T47D (cell line): ENCODE data around the gene OSTM1.

Source experiments
- DNase-seq, 2 experiments: peaks; one replicate each; pipeline versions ENCODE4 v3.0.0 to v3.0.0-alpha.2; 2011 to 2012; ENCODE audit warnings: low read depth in 1 of 2, low spot score in 1 of 2
- JUND ChIP-seq: IDR thresholded peaks from 2 replicates; pipeline ENCODE4 v1.6.1; 2012; ENCODE audit warnings: low read depth
- in situ Hi-C: cut with HindIII; loops from 2 replicates; pipeline ENCODE4 v1.10.0; 2016; ENCODE audit warnings: low sequenced_read_pairs, low pct_unique_long_range_greater_than_20kb

The OSTM1 gene

GRCh38 chr6:108074359-108075144 is at the start of gene OSTM1:
Gene OSTM1 (minus strand): TSS chr6:108074741. CDS start chr6:108074651, 90 bp downstream.
- in situ Hi-C loops, result no loop called here
- no peak for TF ChIP-seq JUND
- peak; percentile 86 to 90 for DNase-seq

- no peak for TF ChIP-seq JUND
- no peak for DNase-seq
- in situ Hi-C loops, result no loop called here
These were observed 49.4 kb upstream of the OSTM1 start for GRCh38 chr6:108123946-108124345.

- DNase-seq, result no peak
- in situ Hi-C loops, result no loop called here
- TF ChIP-seq JUND, result no peak
These were observed 49.0 kb upstream of the OSTM1 start for GRCh38 chr6:108123481-108123929.

GRCh38 chr6:108121612-108122011 is 47.1 kb upstream of the OSTM1 start:
- TF ChIP-seq JUND, result no peak
- in situ Hi-C loops, result no loop called here

GRCh38 chr6:108120311-108120710 is 45.8 kb upstream of the OSTM1 start:
- in situ Hi-C loops, result no loop called here
- no peak for TF ChIP-seq JUND
- no peak for DNase-seq

More at GRCh38 chr6:108121612-108122011, 47.1 kb upstream of the OSTM1 start:
- no peak for DNase-seq

GRCh38 chr6:108119769-108120141 is 45.2 kb upstream of the OSTM1 start:
- in situ Hi-C loops, result no loop called here
- DNase-seq, result no peak
- TF ChIP-seq JUND, result no peak

GRCh38 chr6:108118810-108119768 is 44.5 kb upstream of the OSTM1 start:
- no peak for DNase-seq
- in situ Hi-C loops, result no loop called here
- TF ChIP-seq JUND, result no peak

GRCh38 chr6:108118359-108118724 is 43.8 kb upstream of the OSTM1 start:
- in situ Hi-C loops, result no loop called here
- TF ChIP-seq JUND, result no peak
- no peak for DNase-seq

- TF ChIP-seq JUND, result no peak
- in situ Hi-C loops, result no loop called here
- DNase-seq, result no peak
These were observed 43.2 kb upstream of the OSTM1 start for GRCh38 chr6:108117427-108118358.

- no peak for TF ChIP-seq JUND
- DNase-seq, result no peak
- in situ Hi-C loops, result no loop called here
These were observed 42.2 kb upstream of the OSTM1 start for GRCh38 chr6:108116546-108117426.

- peak; percentile 65 to 82 for DNase-seq
- TF ChIP-seq JUND, result no peak
- in situ Hi-C loops, result no loop called here
These were observed 41.1 kb upstream of the OSTM1 start for GRCh38 chr6:108115598-108116058.
